ENCODE data around the gene APEX1. TPM values are rescaled to one million over a fixed set of nuclear protein-coding genes. Genes with fewer than 3 reads are reported as not detected.

APEX1 gene
- total and polyA plus RNA-seq, 2 of the 8 experiments (the other 6 are each of a cell fraction or from before 2014, with no cell fraction given): 384 to 700 TPM

GRCh38 chr14:20416223-20416622 lies 38.8 kb upstream of the APEX1 start:
- Histone ChIP-seq H2BK5ac (ENCODE audit: low read depth, low read length) (no peak overlapping the region), H3K56ac (replicated peaks; ENCODE audit: insufficient read length, low read depth, low read length) (no peak overlapping the region), H3K27ac (ENCODE audit: low read depth, low read length) (no peak overlapping the region), H3K36me3 (ENCODE audit: control insufficient read depth in 2 of 4, insufficient read depth in 4 of 4, low read length in 3 of 4) (no peaks in the 10 kb centered on the region), H3K27me3 (replicated peaks in 1 of 4; ENCODE audit: control insufficient read depth in 3 of 4, extremely low read depth in 1 of 4, insufficient read depth in 3 of 4, low read length in 3 of 4) (no peaks in the 10 kb centered on the region), H3K9me3 (ENCODE audit: insufficient read depth in 2 of 2, low read depth in 1 of 2, low read length in 1 of 2) (no peaks in the 10 kb centered on the region), H2AK5ac (ENCODE audit: low read depth, low read length) (no peak overlapping the region), H4K91ac (replicated peaks; ENCODE audit: insufficient read length, low read length) (no peak overlapping the region), H3K18ac (ENCODE audit: extremely low read depth, low read length) (no peak overlapping the region), H3K14ac (ENCODE audit: insufficient read length) (no peak overlapping the region), H3K9ac (replicated peaks in 1 of 4; ENCODE audit: extremely low read depth in 1 of 4, low read depth in 3 of 4, low read length in 3 of 4) (no peak overlapping the region), H2BK120ac (replicated peaks; ENCODE audit: low read depth, low read length) (no peak overlapping the region), H3K79me2 (ENCODE audit: control insufficient read depth in 1 of 2, insufficient read depth in 2 of 2, low read length in 2 of 2) (no peaks in the 10 kb centered on the region; a peak in 1 of 4 replicates), H3K4me2 (ENCODE audit: insufficient read depth in 1 of 2, low read depth in 2 of 2, low read length in 2 of 2) (no peak overlapping the region), H2AFZ (ENCODE audit: low read length) (no peak overlapping the region), H2BK20ac (ENCODE audit: low read length) (0 out of 2 replicates have a peak overlapping the region, but pooled peaks have one; percentile 61), H3K4ac (replicated peaks; ENCODE audit: insufficient read length, low read depth, low read length) (no peak overlapping the region), H4K8ac (ENCODE audit: extremely low read depth, insufficient read depth, low read length) (no peak overlapping the region), H2BK12ac (ENCODE audit: low read depth, low read length) (no peak overlapping the region), H4K5ac (ENCODE audit: insufficient read length, low read depth, low read length) (no peak overlapping the region), H3K23ac (ENCODE audit: insufficient read length) (no peak overlapping the region), H3K79me1 (ENCODE audit: low read depth, low read length) (0 out of 2 replicates have a peak, but pooled peaks cover under 1% of the 10 kb centered on the region), H4K20me1 (replicated peaks in 1 of 2; ENCODE audit: control insufficient read depth in 1 of 2, insufficient read depth in 2 of 2, low read length in 2 of 2) (no peaks in the 10 kb centered on the region), H3K4me1 (replicated peaks in 1 of 4; ENCODE audit: control insufficient read depth in 3 of 4, insufficient read depth in 4 of 4, low read length in 3 of 4) (peaks cover 0 to 6% (median 4%) of the 10 kb centered on the region in 4 experiments; a peak in 3 of 7 replicates), H2BK15ac (ENCODE audit: low read length) (no peak overlapping the region), H3K4me3 (ENCODE audit: extremely low read depth in 1 of 4, insufficient read depth in 2 of 4, low read depth in 3 of 4, low read length in 4 of 4) (no peak overlapping the region), H3K23me2 (ENCODE audit: low read depth, low read length) (peaks cover 7% of the 10 kb centered on the region)
- WGBS, 2 experiments (ENCODE audit: extremely low coverage in 1 of 2, insufficient coverage in 1 of 2, insufficient read length in 1 of 2, insufficient replicate concordance in 2 of 2, low coverage in 1 of 2, low lambda C conversion rate in 2 of 2, missing lambda C conversion rate in 1 of 2): 82% methylated on average over 2 of the region's 2 CpGs; no CpG with 5 or more reads in 1 of the 2 experiments
- POLR2A ChIA-PET (ENCODE audit: partially characterized antibody): interaction anchor here (0.9 to 3.4 kb wide), 4 partner anchors 39 to 73 kb away, joined by 3 to 23 read pairs (median 6); partner anchors contain the start of genes APEX1, OSGEP, PARP2 and PNP
- FAIRE-seq: no peak
- DNase-seq (ENCODE audit: low read depth in 1 of 2, low spot score in 2 of 2): no peak
- CTCF ChIA-PET (ENCODE audit: partially characterized antibody): interaction anchor here (0.7 to 3.7 kb wide), 29 partner anchors 8 to 579 kb away, joined by 3 to 35 read pairs (median 5); partner anchors contain the start of genes APEX1, KLHL33 and PNP
- no peak for TF ChIP-seq SRF (IDR thresholded peaks at IDR 0.05; ENCODE audit: low read depth, low read length)
- TF ChIP-seq YY1 (IDR thresholded peaks at IDR 0.05; ENCODE audit: low read depth, low read length): no peak
- TF ChIP-seq KDM5A (IDR thresholded peaks at IDR 0.05; ENCODE audit: low read length): no peak
